HCT116 (cell line): ENCODE results near the gene GARIN1A. TPM values are rescaled to one million over a fixed set of nuclear protein-coding genes. Genes with fewer than 3 reads are reported as not detected.
"Not testable (repeated sequence)": the region's sequence is repeated elsewhere in the genome, so short reads cannot be mapped to it uniquely, and the experiment has no call there.

ENCODE experiments used
- ATAC-seq: fragments of 200-7000 bp; cut with Tn5 transposase; 2 replicates; pipeline ENCODE4 v1.9.1; 2020; ENCODE audit warnings: mild to moderate bottlenecking, moderate library complexity
- BruUV-seq: library from RNA; stranded (reverse); fragments of 400-500 nt; replicated peaks from 2 replicates; lab custom pipeline; 2021; lab: Mats Ljungman, UMichigan
- CTCF ChIA-PET: fragments of 300-600 bp; sonication (Branson Sonifier 250); formaldehyde crosslinking; loops from one replicate; lab custom pipeline; 2021; ENCODE audit warnings: antibody characterized with exemption; lab: Charles Lee
- POLR2A ChIA-PET: fragments of 300-600, 350-600 bp; sonication (Branson Sonifier 250); formaldehyde crosslinking; loops from one replicate; lab custom pipeline; 2021; ENCODE audit warnings: antibody characterized with exemption; lab: Charles Lee
- RAD21 ChIA-PET, 2 experiments: fragments of 300-600 bp; sonication (Branson Sonifier 250); formaldehyde crosslinking; loops; one replicate each; lab custom pipeline; 2023; ENCODE audit warnings: low total read pairs in 2 of 2; ENCODE audit not compliant: uncharacterized antibody in 2 of 2, unreplicated experiment in 2 of 2, low non-redundant PET in 1 of 2; lab: Charles Lee
- DNase-seq: peaks from one replicate; pipeline ENCODE4 v3.0.0-alpha.2; 2010; ENCODE audit warnings: low read depth, low spot score
- H2AFZ ChIP-seq: fragments of 200-600 bp; shearing (Covaris generic), sonication (generic); 2 replicates; pipeline ENCODE4 v1.6.1; 2017; ENCODE audit warnings: low read depth, mixed run types, mixed read lengths, antibody characterized with exemption, low read length; ENCODE audit not compliant: poor library complexity, severe bottlenecking
- H3K27ac ChIP-seq: 2 replicates; pipeline ENCODE4 v1.5.1; 2012; ENCODE audit warnings: low read depth, low read length
- H3K27me3 ChIP-seq: fragments of 200-600 bp; sonication (generic); 2 replicates; pipeline ENCODE4 v1.6.1; 2016; ENCODE audit warnings: mixed run types, low read length, mixed read lengths; ENCODE audit not compliant: insufficient read depth
- H3K36me3 ChIP-seq, 2 experiments: fragments of 200-500 bp in 1 of 2; fragments of 200-600 bp in 1 of 2; sonication (Bioruptor generic) in 1 of 2; sonication (generic) in 1 of 2; 2 replicates each; pipeline versions ENCODE4 v1.5.1 to v1.6.1; 2014 to 2016; ENCODE audit warnings: low read length in 2 of 2, inconsistent platforms in 1 of 2, mixed read lengths in 1 of 2, mixed run types in 1 of 2; ENCODE audit not compliant: insufficient read depth in 2 of 2, control insufficient read depth in 1 of 2
- H3K4me1 ChIP-seq, 2 experiments: fragments of 200-600 bp in 1 of 2; sonication (generic) in 1 of 2; 2 replicates each; pipeline versions ENCODE4 v1.5.1 to v1.6.1; 2012 to 2017; ENCODE audit warnings: low read length in 2 of 2, inconsistent platforms in 1 of 2, mild to moderate bottlenecking in 1 of 2, mixed read lengths in 1 of 2, mixed run types in 1 of 2, moderate library complexity in 1 of 2; ENCODE audit not compliant: insufficient read depth in 2 of 2, control insufficient read depth in 1 of 2
- H3K4me2 ChIP-seq: fragments of 200-600 bp; sonication (generic); 2 replicates; pipeline ENCODE4 v1.6.1; 2017; ENCODE audit warnings: mixed run types, low read length, mixed read lengths
- H3K4me3 ChIP-seq, 2 experiments: fragments of 200-600 bp in 1 of 2; sonication (generic) in 1 of 2; replicated peaks in 1 of 2; 2 replicates each; pipeline ENCODE4 v1.5.1; 2011 to 2016; ENCODE audit warnings: low read length in 2 of 2, control low read depth in 1 of 2, low read depth in 1 of 2, mild to moderate bottlenecking in 1 of 2, mixed read lengths in 1 of 2, mixed run types in 1 of 2
- H3K79me2 ChIP-seq: fragments of 200-600 bp; sonication (generic); 2 replicates; pipeline ENCODE4 v1.6.1; 2017; ENCODE audit warnings: mild to moderate bottlenecking, mixed run types, low read length, moderate library complexity, mixed read lengths; ENCODE audit not compliant: insufficient read depth
- H3K9ac ChIP-seq: fragments of 200-600 bp; sonication (generic); 2 replicates; pipeline ENCODE4 v1.6.1; 2016; ENCODE audit warnings: low read length, mixed read lengths
- H3K9me2 ChIP-seq: fragments of 200-600 bp; sonication (generic), shearing (Covaris generic); 2 replicates; pipeline ENCODE4 v1.6.1; 2017; ENCODE audit warnings: mixed run types, mild to moderate bottlenecking, moderate library complexity; ENCODE audit not compliant: insufficient read depth
- H3K9me3 ChIP-seq, 2 experiments: fragments of 200-500 bp in 1 of 2; fragments of 200-600 bp in 1 of 2; sonication (Bioruptor generic) in 1 of 2; sonication (generic) in 1 of 2; 2 replicates each; pipeline ENCODE4 v1.6.1; 2014 to 2017; ENCODE audit warnings: low read length in 2 of 2, mixed read lengths in 2 of 2, inconsistent platforms in 1 of 2, low read depth in 1 of 2, mild to moderate bottlenecking in 1 of 2, mixed run types in 1 of 2, moderate library complexity in 1 of 2; ENCODE audit not compliant: control insufficient read depth in 1 of 2, insufficient read depth in 1 of 2
- H4K20me1 ChIP-seq: fragments of 200-600 bp; sonication (generic), shearing (Covaris generic); 2 replicates; pipeline ENCODE4 v1.6.1; 2017; ENCODE audit warnings: mixed run types, mild to moderate bottlenecking, moderate library complexity; ENCODE audit not compliant: insufficient read depth
- CBX3 ChIP-seq: IDR thresholded peaks from 2 replicates; pipeline ENCODE4 v1.6.1; 2012; ENCODE audit warnings: low read depth
- EGR1 ChIP-seq: IDR thresholded peaks from 2 replicates; pipeline ENCODE4 v1.6.1; 2012; ENCODE audit warnings: low read depth
- EZH2phosphoT487 ChIP-seq: fragments of 200-600 bp; IDR thresholded peaks from 2 replicates; pipeline ENCODE4 v1.6.1; 2018; ENCODE audit warnings: antibody characterized with exemption, borderline replicate concordance
- JUND ChIP-seq: IDR thresholded peaks from 2 replicates; pipeline ENCODE4 v1.6.1; 2012
- RAD21 ChIP-seq: IDR thresholded peaks from 2 replicates; pipeline ENCODE4 v1.6.1; 2012; ENCODE audit warnings: low read depth, mild to moderate bottlenecking
- TCF7L2 ChIP-seq: IDR thresholded peaks from 2 replicates; pipeline ENCODE4 v1.7.0; 2011; ENCODE audit warnings: borderline replicate concordance, inconsistent platforms; ENCODE audit not compliant: insufficient read depth, insufficient read length; ENCODE audit errors: extremely low read depth
- YY1 ChIP-seq: IDR thresholded peaks from 2 replicates; pipeline ENCODE4 v1.6.1; 2011; ENCODE audit warnings: low read length, low read depth, moderate library complexity, mild to moderate bottlenecking; ENCODE audit not compliant: insufficient replicate concordance; ENCODE audit errors: extremely low read depth
- ZFX ChIP-seq: fragments of 450-650 bp; IDR thresholded peaks from 2 replicates; pipeline ENCODE4 v1.6.1; 2017
- ZNF274 ChIP-seq: fragments of 200-500 bp; sonication (Bioruptor generic); IDR thresholded peaks from 2 replicates; pipeline ENCODE4 v1.6.1; 2014; ENCODE audit warnings: mild to moderate bottlenecking, low read depth, low read length, inconsistent platforms
- intact Hi-C: fragments of 100-400 bp; cut with micrococcal nuclease; formaldehyde crosslinking; loops from 2 replicates; pipeline ENCODE4 v1.10.0; 2022
- total RNA-seq: library from RNA; stranded (reverse); gene quantifications from one replicate; pipeline ENCODE4 v1.2.1, GENCODE V29; 2021; ENCODE audit not compliant: unreplicated experiment
- TF ChIP-seq, protein P1 (sequence below): IDR thresholded peaks from 2 replicates; pipeline ENCODE4 v1.6.1; 2012
- TF ChIP-seq, protein P2 (sequence below): IDR thresholded peaks from 2 replicates; pipeline ENCODE4 v1.6.1; 2012; ENCODE audit warnings: low read depth

The GARIN1A gene
- total RNA-seq, 1 experiment from 2014 or later = 0.49 TPM

DNA sequence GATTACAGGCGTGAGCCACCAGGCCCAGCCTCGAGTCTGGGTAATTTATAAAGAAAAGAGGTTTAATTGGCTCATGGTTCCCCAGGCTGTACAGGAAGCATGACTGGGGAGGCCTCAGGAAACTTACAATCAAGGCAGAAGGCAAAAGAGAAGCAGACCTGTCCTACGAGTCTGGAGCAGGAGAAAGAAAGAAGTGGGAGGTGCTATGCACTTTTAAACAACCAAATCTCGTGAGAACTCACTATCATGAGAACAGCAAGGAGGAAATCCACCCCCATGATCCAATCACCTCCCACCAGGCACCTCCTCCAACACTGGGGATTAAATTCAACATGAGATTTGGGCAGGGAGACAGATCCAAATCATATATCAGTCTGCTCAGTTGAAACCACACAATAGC, 11.6 kb downstream of the GARIN1A start:
- DNase-seq, H3K27me3 ChIP-seq, H3K4me2 ChIP-seq, RAD21 ChIA-PET, BruUV-seq, H3K9me3 ChIP-seq, POLR2A ChIA-PET, H3K36me3 ChIP-seq, CTCF ChIA-PET, H3K9ac ChIP-seq, H3K4me1 ChIP-seq, H3K79me2 ChIP-seq, intact Hi-C loops, H3K9me2 ChIP-seq, H4K20me1 ChIP-seq, H3K4me3 ChIP-seq, H2AFZ ChIP-seq, H3K27ac ChIP-seq, ATAC-seq: not testable (repeated sequence)

DNA sequence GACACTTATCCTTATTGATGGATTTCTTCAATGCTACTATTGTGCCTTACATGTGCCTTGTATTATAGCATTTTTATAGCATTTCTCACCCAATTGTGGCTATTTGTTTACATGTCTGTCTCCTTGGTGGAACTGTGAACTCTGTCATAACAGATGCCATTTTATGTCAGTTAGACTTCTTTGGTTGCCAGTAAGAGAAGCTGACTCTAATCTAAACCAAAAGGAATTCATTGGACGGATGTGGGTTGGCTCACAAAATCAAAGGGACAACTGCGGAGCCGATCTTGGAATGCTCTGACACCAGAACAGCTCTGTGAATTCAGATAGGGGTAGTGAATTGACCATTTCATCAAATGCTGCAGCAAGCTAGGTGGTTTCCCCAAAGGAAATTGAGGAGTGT, 15.0 kb downstream of the GARIN1A start:
- BruUV-seq = no TSS peak
- Histone ChIP-seq H3K9me3 (no peaks in the 10 kb centered on the region), H3K36me3 (no peaks in the 10 kb centered on the region), H3K4me1 (no peaks in the 10 kb centered on the region), H3K4me3 (no peak overlapping the region), H2AFZ (no peak overlapping the region), H3K27ac (no peak overlapping the region), H3K79me2 (no peaks in the 10 kb centered on the region), H4K20me1 (no peaks in the 10 kb centered on the region), H3K27me3 (no peaks in the 10 kb centered on the region), H3K9ac (no peak overlapping the region), H3K9me2 (no peaks in the 10 kb centered on the region), H3K4me2 (no peak overlapping the region)
- intact Hi-C loops = no loop called here
- ChIA-PET CTCF (no interaction called here), RAD21 (no interaction called here), POLR2A (no interaction called here)
- TF ChIP-seq, protein P1, sequence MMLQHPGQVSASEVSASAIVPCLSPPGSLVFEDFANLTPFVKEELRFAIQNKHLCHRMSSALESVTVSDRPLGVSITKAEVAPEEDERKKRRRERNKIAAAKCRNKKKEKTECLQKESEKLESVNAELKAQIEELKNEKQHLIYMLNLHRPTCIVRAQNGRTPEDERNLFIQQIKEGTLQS = no peak
- TF ChIP-seq YY1 (no peak), CBX3 (no peak), ZFX (no peak), RAD21 (no peak), JUND (no peak), ZNF274 (no peak), EZH2phosphoT487 (no peak), TCF7L2 (no peak), EGR1 (no peak)
- TF ChIP-seq, protein P2, sequence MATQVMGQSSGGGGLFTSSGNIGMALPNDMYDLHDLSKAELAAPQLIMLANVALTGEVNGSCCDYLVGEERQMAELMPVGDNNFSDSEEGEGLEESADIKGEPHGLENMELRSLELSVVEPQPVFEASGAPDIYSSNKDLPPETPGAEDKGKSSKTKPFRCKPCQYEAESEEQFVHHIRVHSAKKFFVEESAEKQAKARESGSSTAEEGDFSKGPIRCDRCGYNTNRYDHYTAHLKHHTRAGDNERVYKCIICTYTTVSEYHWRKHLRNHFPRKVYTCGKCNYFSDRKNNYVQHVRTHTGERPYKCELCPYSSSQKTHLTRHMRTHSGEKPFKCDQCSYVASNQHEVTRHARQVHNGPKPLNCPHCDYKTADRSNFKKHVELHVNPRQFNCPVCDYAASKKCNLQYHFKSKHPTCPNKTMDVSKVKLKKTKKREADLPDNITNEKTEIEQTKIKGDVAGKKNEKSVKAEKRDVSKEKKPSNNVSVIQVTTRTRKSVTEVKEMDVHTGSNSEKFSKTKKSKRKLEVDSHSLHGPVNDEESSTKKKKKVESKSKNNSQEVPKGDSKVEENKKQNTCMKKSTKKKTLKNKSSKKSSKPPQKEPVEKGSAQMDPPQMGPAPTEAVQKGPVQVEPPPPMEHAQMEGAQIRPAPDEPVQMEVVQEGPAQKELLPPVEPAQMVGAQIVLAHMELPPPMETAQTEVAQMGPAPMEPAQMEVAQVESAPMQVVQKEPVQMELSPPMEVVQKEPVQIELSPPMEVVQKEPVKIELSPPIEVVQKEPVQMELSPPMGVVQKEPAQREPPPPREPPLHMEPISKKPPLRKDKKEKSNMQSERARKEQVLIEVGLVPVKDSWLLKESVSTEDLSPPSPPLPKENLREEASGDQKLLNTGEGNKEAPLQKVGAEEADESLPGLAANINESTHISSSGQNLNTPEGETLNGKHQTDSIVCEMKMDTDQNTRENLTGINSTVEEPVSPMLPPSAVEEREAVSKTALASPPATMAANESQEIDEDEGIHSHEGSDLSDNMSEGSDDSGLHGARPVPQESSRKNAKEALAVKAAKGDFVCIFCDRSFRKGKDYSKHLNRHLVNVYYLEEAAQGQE = no peak
- DNase-seq (no peak), ATAC-seq (no peak)
